Endothelial cell of umbilical vein (primary cell): ENCODE results near the gene RPSA. TPM values are rescaled to one million over a fixed set of nuclear protein-coding genes. Genes with fewer than 3 reads are reported as not detected.

Experiments used
- BruUV-seq: library from RNA; stranded (reverse); fragments of 400-500 nt; replicated peaks from 2 replicates; lab custom pipeline; 2021; lab: Mats Ljungman, UMichigan
- CTCF ChIA-PET: fragments of 300-600, 350-600 bp; sonication (Branson Sonifier 250); formaldehyde crosslinking; loops from one replicate; lab custom pipeline; 2021; ENCODE audit warnings: antibody characterized with exemption, inconsistent platforms; lab: Charles Lee
- POLR2A ChIA-PET: fragments of 300-600, 350-600 bp; sonication (Branson Sonifier 250); formaldehyde crosslinking; loops from one replicate; lab custom pipeline; 2021; ENCODE audit warnings: antibody characterized with exemption, inconsistent platforms; lab: Charles Lee
- DNase-seq: peaks from one replicate; pipeline ENCODE4 v3.0.0-alpha.2; 2011; ENCODE audit warnings: low read depth, low spot score
- FAIRE-seq: peaks from 2 replicates; lab custom pipeline; 2011; peaks lifted over from hg19 to GRCh38; lab: Jason Lieb, UNC
- H2AFZ ChIP-seq: 2 replicates; pipeline ENCODE4 v1.6.0; 2012; ENCODE audit warnings: low read depth, low read length, control low read depth, inconsistent platforms
- H3K27ac ChIP-seq: 2 replicates; pipeline ENCODE4 v1.5.1; 2011; ENCODE audit warnings: low read depth, mild to moderate bottlenecking, control low read depth, low read length, moderate library complexity; ENCODE audit not compliant: insufficient read depth
- H3K27me3 ChIP-seq, 2 experiments: 2 replicates each; pipeline versions ENCODE4 v1.6.0 to v1.6.1; 2011; ENCODE audit warnings: low read length in 2 of 2, mixed read lengths in 1 of 2; ENCODE audit not compliant: control insufficient read depth in 2 of 2, insufficient read depth in 2 of 2
- H3K36me3 ChIP-seq, 2 experiments: 2 replicates in 1 of 2; 3 replicates in 1 of 2; pipeline ENCODE4 v1.5.1; 2011; ENCODE audit warnings: low read length in 2 of 2, mild to moderate bottlenecking in 1 of 2, moderate library complexity in 1 of 2; ENCODE audit not compliant: control insufficient read depth in 2 of 2, insufficient read depth in 2 of 2; ENCODE audit errors: extremely low read depth in 1 of 2
- H3K4me1 ChIP-seq: 3 replicates; pipeline ENCODE4 v1.5.1; 2011; ENCODE audit warnings: mild to moderate bottlenecking, low read length; ENCODE audit not compliant: control insufficient read depth, insufficient read depth; ENCODE audit errors: extremely low read depth
- H3K4me2 ChIP-seq: 2 replicates; pipeline ENCODE4 v1.6.1; 2011; ENCODE audit warnings: low read length, control low read depth, mixed read lengths; ENCODE audit not compliant: insufficient read depth
- H3K4me3 ChIP-seq, 3 experiments: fragments of 200-600 bp in 1 of 3; sonication (generic), shearing (Covaris generic) in 1 of 3; replicated peaks in 1 of 3; 2 replicates each; pipeline ENCODE4 v1.5.1; 2011 to 2016; ENCODE audit warnings: control low read depth in 3 of 3, low read length in 3 of 3, mild to moderate bottlenecking in 2 of 3, inconsistent platforms in 1 of 3, low read depth in 1 of 3, moderate library complexity in 1 of 3; ENCODE audit not compliant: insufficient read depth in 1 of 3
- H3K79me2 ChIP-seq: 2 replicates; pipeline ENCODE4 v1.6.0; 2012; ENCODE audit warnings: low read length, inconsistent platforms; ENCODE audit not compliant: control insufficient read depth, insufficient read depth
- H3K9ac ChIP-seq: replicated peaks from 2 replicates; pipeline ENCODE3; 2011; ENCODE audit warnings: low read length, control low read depth; ENCODE audit not compliant: insufficient read depth; ENCODE audit errors: extremely low read depth
- H3K9me1 ChIP-seq: replicated peaks from 3 replicates; pipeline ENCODE4 v1.6.0; 2011; ENCODE audit warnings: mild to moderate bottlenecking, low read length; ENCODE audit not compliant: control insufficient read depth, insufficient read depth; ENCODE audit errors: extremely low read depth
- H3K9me3 ChIP-seq: replicated peaks from 2 replicates; pipeline ENCODE4 v1.5.1; 2012; ENCODE audit warnings: low read length, inconsistent platforms; ENCODE audit not compliant: control insufficient read depth, insufficient read depth
- H4K20me1 ChIP-seq: replicated peaks from 2 replicates; pipeline ENCODE3; 2011; ENCODE audit warnings: mild to moderate bottlenecking, low read length; ENCODE audit not compliant: control insufficient read depth, insufficient read depth; ENCODE audit errors: extremely low read depth
- FOS ChIP-seq: IDR thresholded peaks from 2 replicates; pipeline ENCODE4 v1.6.1; 2011; ENCODE audit warnings: mild to moderate bottlenecking, low read length, moderate library complexity, borderline replicate concordance; ENCODE audit not compliant: insufficient read depth
- GATA2 ChIP-seq: IDR thresholded peaks from 2 replicates; pipeline ENCODE4 v1.7.0; 2011; ENCODE audit warnings: low read depth, mild to moderate bottlenecking, moderate library complexity, mixed read lengths, low read length; ENCODE audit not compliant: insufficient read length, insufficient read depth
- JUN ChIP-seq: IDR thresholded peaks from 2 replicates; pipeline ENCODE4 v1.6.1; 2011; ENCODE audit warnings: borderline replicate concordance, low read depth; ENCODE audit not compliant: insufficient read length, insufficient read depth
- MYC ChIP-seq: IDR thresholded peaks from one replicate; pipeline ENCODE4 v1.6.1; 2011; ENCODE audit warnings: mild to moderate bottlenecking, low read depth, low read length
- POLR2A ChIP-seq: IDR thresholded peaks from 2 replicates; pipeline ENCODE4 v1.6.1; 2012; ENCODE audit warnings: low read depth, mild to moderate bottlenecking, control low read depth, low read length
- POLR2AphosphoS5 ChIP-seq: IDR thresholded peaks from 2 replicates; pipeline ENCODE4 v1.6.1; 2012; ENCODE audit warnings: low read depth, mild to moderate bottlenecking, control low read depth, low read length, moderate library complexity; ENCODE audit not compliant: insufficient read depth
- dilution Hi-C: fragments of 300-500 bp; cut with MboI; formaldehyde crosslinking; loops from one replicate; pipeline ENCODE4 v1.15.0; 2019; ENCODE audit warnings: low sequenced_read_pairs; ENCODE audit not compliant: extremely low pct_ligation_motif_present
- intact Hi-C: fragments of 100-400 bp; cut with micrococcal nuclease; formaldehyde crosslinking; loops from one replicate; pipeline ENCODE4 v1.10.0; 2022
- polyA plus RNA-seq, 4 experiments: library from polyadenylated mRNA; depleted of rRNA in 3 of 4; stranded (reverse) in 3 of 4; unstranded in 1 of 4; fragments of >200 nt; gene quantifications; 2 replicates each; pipeline versions ENCODE4 v1.2.1 to v1.2.3, GENCODE V29; 2011 to 2012; ENCODE audit warnings: missing spikeins in 1 of 4
- total RNA-seq: library from RNA; stranded (reverse); gene quantifications from 2 replicates; pipeline ENCODE4 v1.2.3, GENCODE V29; 2021
- TF ChIP-seq, protein P1 (sequence below): IDR thresholded peaks from 2 replicates; pipeline ENCODE4 v1.6.1; 2011; ENCODE audit not compliant: insufficient read depth, insufficient read length
- TF ChIP-seq, protein P2 (sequence below), 2 donors: IDR thresholded peaks; 1 replicate in 1 of 2; 2 replicates in 1 of 2; pipeline ENCODE4 v1.5.1; 2011; ENCODE audit warnings: low read length in 2 of 2, mild to moderate bottlenecking in 2 of 2, moderate library complexity in 2 of 2, control low read depth in 1 of 2, inconsistent platforms in 1 of 2, low read depth in 1 of 2; ENCODE audit not compliant: insufficient read depth in 1 of 2; ENCODE audit errors: extremely low read depth in 1 of 2

RPSA gene
- total and polyA plus RNA-seq, 2 donors (not counting 3 experiments of a cell fraction or from before 2014, with no cell fraction given): 1,357 to 3,687 TPM

DNA sequence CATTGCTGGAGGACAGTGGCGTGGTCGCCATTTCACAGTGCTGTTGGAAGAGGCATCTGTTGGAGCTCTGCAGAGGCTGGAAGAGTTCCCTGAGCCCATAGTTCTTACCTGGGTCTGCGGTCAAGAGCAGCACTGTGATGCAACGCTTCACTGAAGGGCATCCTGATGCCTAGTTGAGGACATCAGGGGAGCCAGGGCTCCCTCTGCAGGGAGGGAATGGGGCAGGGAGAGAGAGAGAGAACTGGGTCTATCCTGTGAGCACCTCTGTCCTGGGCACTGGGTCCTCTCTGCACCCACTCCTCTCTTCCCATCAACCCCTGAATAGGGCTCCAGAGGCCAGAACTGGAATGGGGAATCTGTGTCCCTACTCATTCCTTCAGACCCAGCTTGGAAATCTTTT, 37.0 kb downstream of the RPSA start:
- Histone ChIP-seq H2AFZ (no peak overlapping the region), H3K9me1 (no peaks in the 10 kb centered on the region), H3K27me3 (peaks cover 0 to 2% of the 10 kb centered on the region in 2 experiments), H3K27ac (no peak overlapping the region), H4K20me1 (no peaks in the 10 kb centered on the region), H3K79me2 (no peaks in the 10 kb centered on the region), H3K4me1 (no peaks in the 10 kb centered on the region), H3K9me3 (no peaks in the 10 kb centered on the region), H3K4me2 (no peak overlapping the region), H3K4me3 (no peak overlapping the region), H3K36me3 (no peaks in the 10 kb centered on the region), H3K9ac (no peak overlapping the region)
- no peak for FAIRE-seq
- BruUV-seq: no TSS peak
- dilution Hi-C loops: no loop called here
- TF ChIP-seq MYC: no peak
- TF ChIP-seq, protein P1, sequence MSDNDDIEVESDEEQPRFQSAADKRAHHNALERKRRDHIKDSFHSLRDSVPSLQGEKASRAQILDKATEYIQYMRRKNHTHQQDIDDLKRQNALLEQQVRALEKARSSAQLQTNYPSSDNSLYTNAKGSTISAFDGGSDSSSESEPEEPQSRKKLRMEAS: no peak
- no peak for TF ChIP-seq GATA2
- no peak for TF ChIP-seq FOS
- TF ChIP-seq POLR2AphosphoS5: no peak
- TF ChIP-seq, protein P2, sequence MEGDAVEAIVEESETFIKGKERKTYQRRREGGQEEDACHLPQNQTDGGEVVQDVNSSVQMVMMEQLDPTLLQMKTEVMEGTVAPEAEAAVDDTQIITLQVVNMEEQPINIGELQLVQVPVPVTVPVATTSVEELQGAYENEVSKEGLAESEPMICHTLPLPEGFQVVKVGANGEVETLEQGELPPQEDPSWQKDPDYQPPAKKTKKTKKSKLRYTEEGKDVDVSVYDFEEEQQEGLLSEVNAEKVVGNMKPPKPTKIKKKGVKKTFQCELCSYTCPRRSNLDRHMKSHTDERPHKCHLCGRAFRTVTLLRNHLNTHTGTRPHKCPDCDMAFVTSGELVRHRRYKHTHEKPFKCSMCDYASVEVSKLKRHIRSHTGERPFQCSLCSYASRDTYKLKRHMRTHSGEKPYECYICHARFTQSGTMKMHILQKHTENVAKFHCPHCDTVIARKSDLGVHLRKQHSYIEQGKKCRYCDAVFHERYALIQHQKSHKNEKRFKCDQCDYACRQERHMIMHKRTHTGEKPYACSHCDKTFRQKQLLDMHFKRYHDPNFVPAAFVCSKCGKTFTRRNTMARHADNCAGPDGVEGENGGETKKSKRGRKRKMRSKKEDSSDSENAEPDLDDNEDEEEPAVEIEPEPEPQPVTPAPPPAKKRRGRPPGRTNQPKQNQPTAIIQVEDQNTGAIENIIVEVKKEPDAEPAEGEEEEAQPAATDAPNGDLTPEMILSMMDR (IDR thresholded peaks at IDR 0.05; ENCODE audit: extremely low read depth in 1 of 2, insufficient read depth in 1 of 2, low read depth in 1 of 2, low read length in 2 of 2): peak in 1 of 2 donors; percentile 47
- no peak for TF ChIP-seq JUN
- TF ChIP-seq POLR2A: no peak
- ChIA-PET POLR2A (no interaction called here), CTCF (interaction anchor here (0.6 to 2.5 kb wide), 5 partner anchors 11 to 281 kb away, joined by 3 to 14 read pairs (median 3); no protein-coding TSS in a partner anchor)
- intact Hi-C loops: loop anchor here (1.0 kb wide), 1 partner anchor 26 kb away; no protein-coding TSS in a partner anchor
- peak; percentile 12 for DNase-seq
